CD14-positive monocyte (primary cell): ENCODE results near the gene BPIFB4. TPM values are rescaled to one million over a fixed set of nuclear protein-coding genes. Genes with fewer than 3 reads are reported as not detected.

Experiments used
- DNase-seq, 3 donors: peaks; one replicate each; pipeline ENCODE4 v3.0.0-alpha.2; 2011 to 2022
- H2AFZ ChIP-seq: 2 replicates; pipeline ENCODE4 v1.6.0; 2012; ENCODE audit warnings: mild to moderate bottlenecking, low read depth, low read length, inconsistent platforms; ENCODE audit not compliant: insufficient read depth, poor library complexity, severe bottlenecking
- H3K27ac ChIP-seq, 2 donors: 1 replicate in 1 of 2; 2 replicates in 1 of 2; pipeline ENCODE4 v1.5.1; 2012 to 2013; ENCODE audit warnings: low read length in 2 of 2, control low read depth in 1 of 2, inconsistent platforms in 1 of 2, low read depth in 1 of 2, mild to moderate bottlenecking in 1 of 2
- H3K27me3 ChIP-seq, 2 donors: one replicate each; pipeline versions ENCODE4 v1.6.0 to v1.6.1; 2011 to 2013; ENCODE audit warnings: low read length in 2 of 2; ENCODE audit not compliant: control insufficient read depth in 2 of 2, insufficient read depth in 2 of 2
- H3K36me3 ChIP-seq, 2 donors: replicated peaks in 1 of 2; 1 replicate in 1 of 2; 2 replicates in 1 of 2; pipeline versions ENCODE4 v1.5.1 to v1.6.1; 2012 to 2013; ENCODE audit warnings: low read length in 2 of 2, control low read depth in 1 of 2, inconsistent platforms in 1 of 2, mild to moderate bottlenecking in 1 of 2; ENCODE audit not compliant: insufficient read depth in 2 of 2, control insufficient read depth in 1 of 2
- H3K4me1 ChIP-seq, 2 donors: 1 replicate in 1 of 2; 2 replicates in 1 of 2; pipeline versions ENCODE4 v1.5.1 to v1.6.1; 2012 to 2013; ENCODE audit warnings: low read length in 2 of 2, control low read depth in 1 of 2, inconsistent platforms in 1 of 2, mild to moderate bottlenecking in 1 of 2, moderate library complexity in 1 of 2; ENCODE audit not compliant: insufficient read depth in 2 of 2, control insufficient read depth in 1 of 2
- H3K4me2 ChIP-seq: replicated peaks from 2 replicates; pipeline ENCODE3; 2012; ENCODE audit warnings: low read length, moderate library complexity, mild to moderate bottlenecking; ENCODE audit not compliant: poor library complexity, severe bottlenecking; ENCODE audit errors: extremely low read depth
- H3K4me3 ChIP-seq, 3 experiments: fragments of 200-600 bp in 1 of 3; sonication (generic) in 1 of 3; replicated peaks in 1 of 3; 1 replicate in 2 of 3; 2 replicates in 1 of 3; pipeline ENCODE4 v1.5.1; 2011 to 2013; ENCODE audit warnings: low read length in 3 of 3, mild to moderate bottlenecking in 3 of 3, control low read depth in 2 of 3, low read depth in 2 of 3, inconsistent platforms in 1 of 3, moderate library complexity in 1 of 3
- H3K79me2 ChIP-seq: 2 replicates; pipeline ENCODE4 v1.6.0; 2012; ENCODE audit warnings: mild to moderate bottlenecking, control low read depth, inconsistent platforms, low read length, moderate library complexity; ENCODE audit not compliant: insufficient read depth
- H3K9ac ChIP-seq: 2 replicates; pipeline ENCODE4 v1.6.0; 2017; ENCODE audit warnings: low read length, mild to moderate bottlenecking; ENCODE audit not compliant: insufficient read depth, poor library complexity, severe bottlenecking
- H3K9me3 ChIP-seq, 2 donors: replicated peaks in 1 of 2; 1 replicate in 1 of 2; 2 replicates in 1 of 2; pipeline versions ENCODE4 v1.5.1 to v1.6.1; 2012 to 2013; ENCODE audit warnings: low read length in 2 of 2, control low read depth in 1 of 2; ENCODE audit not compliant: control insufficient read depth in 1 of 2, insufficient read depth in 1 of 2
- H4K20me1 ChIP-seq: 2 replicates; pipeline ENCODE4 v1.6.0; 2012; ENCODE audit warnings: mild to moderate bottlenecking, low read length, control low read depth, moderate library complexity; ENCODE audit not compliant: insufficient read depth
- H3K27ac Mint-ChIP-seq, 7 donors: one replicate each; pipeline ENCODE4 v1.8.0; 2020; ENCODE audit warnings: mild to moderate bottlenecking in 7 of 7, mixed read lengths in 7 of 7, moderate library complexity in 6 of 7, inconsistent platforms in 2 of 7
- H3K27me3 Mint-ChIP-seq, 3 donors: one replicate each; pipeline ENCODE4 v1.8.0; 2021 to 2022; ENCODE audit warnings: low read depth in 3 of 3, mild to moderate bottlenecking in 3 of 3, mixed read lengths in 3 of 3, moderate library complexity in 3 of 3, inconsistent platforms in 1 of 3
- H3K36me3 Mint-ChIP-seq, 2 donors: one replicate each; pipeline ENCODE4 v1.8.0; 2020; ENCODE audit warnings: mixed read lengths in 2 of 2, inconsistent platforms in 1 of 2, mild to moderate bottlenecking in 1 of 2
- H3K4me1 Mint-ChIP-seq: one replicate; pipeline ENCODE4 v1.8.0; 2020; ENCODE audit warnings: mild to moderate bottlenecking, mixed read lengths
- H3K4me3 Mint-ChIP-seq, 2 donors: one replicate each; pipeline ENCODE4 v1.8.0; 2020; ENCODE audit warnings: mild to moderate bottlenecking in 2 of 2, mixed read lengths in 2 of 2, moderate library complexity in 1 of 2
- H3K9me3 Mint-ChIP-seq, 7 donors: one replicate each; pipeline ENCODE4 v1.8.0; 2020 to 2022; ENCODE audit warnings: mixed read lengths in 7 of 7, mild to moderate bottlenecking in 6 of 7, moderate library complexity in 6 of 7, inconsistent platforms in 2 of 7
- CTCF ChIP-seq: fragments of 200-600 bp; IDR thresholded peaks from one replicate; pipeline ENCODE4 v1.8.0; 2022; ENCODE audit warnings: antibody characterized with exemption, mild to moderate bottlenecking
- WGBS: methylation state at CpG from one replicate; pipeline ENCODE4 v1.1.5; 2013; ENCODE audit warnings: missing lambda C conversion rate; ENCODE audit not compliant: insufficient coverage; 5-methylcytosine and 5-hydroxymethylcytosine counted together
- intact Hi-C, 2 donors: fragments of 100-400 bp; cut with micrococcal nuclease; formaldehyde crosslinking; loops; one replicate each; pipeline versions ENCODE4 v1.15.0 to v1.15.1; 2023
- polyA plus RNA-seq, 3 donors: library from polyadenylated mRNA; depleted of rRNA in 1 of 3; unstranded in 2 of 3; stranded (reverse) in 1 of 3; fragments of 300-500 nt in 2 of 3; fragments of >200 nt in 1 of 3; fragmentation: Illumina TruSeq in 2 of 3; gene quantifications; 1 replicate in 2 of 3; 2 replicates in 1 of 3; pipeline ENCODE4 v1.2.3, GENCODE V29; 2012 to 2021

BPIFB4 gene
- polyA plus RNA-seq, 3 donors, result not detected

- H3K9me3 ChIP-seq, result no peaks in the 10 kb centered on the region
- no peak overlapping the region for H2AFZ ChIP-seq
- H3K79me2 ChIP-seq, result no peaks in the 10 kb centered on the region
- H4K20me1 ChIP-seq, result no peaks in the 10 kb centered on the region
- intact Hi-C loops, result no loop called here
- no peaks in the 10 kb centered on the region for H3K36me3 Mint-ChIP-seq
- H3K9ac ChIP-seq, result no peak overlapping the region
- H3K9me3 Mint-ChIP-seq, result peaks cover 0 to 7% (median 2%) of the 10 kb centered on the region in 7 donors
- H3K4me3 Mint-ChIP-seq, result no peak overlapping the region
- no peak overlapping the region for H3K4me2 ChIP-seq
- H3K4me1 ChIP-seq, result no peaks in the 10 kb centered on the region
- H3K27ac ChIP-seq, result no peak overlapping the region
- H3K27me3 Mint-ChIP-seq, result peaks cover 4 to 9% (median 7%) of the 10 kb centered on the region in 3 donors
- no peaks in the 10 kb centered on the region for H3K4me1 Mint-ChIP-seq
- H3K27me3 ChIP-seq, result no peaks in the 10 kb centered on the region
- H3K36me3 ChIP-seq, result no peaks in the 10 kb centered on the region
- H3K27ac Mint-ChIP-seq, result no peak overlapping the region
- TF ChIP-seq CTCF, result no peak
- DNase-seq, result no peak
- WGBS, result 60% methylated on average over 1 of the region's 6 CpGs
- no peak overlapping the region for H3K4me3 ChIP-seq
Measured at GRCh38 chr20:33125983-33126382, 46.5 kb downstream of the BPIFB4 start.

GRCh38 chr20:33127422-33128097 lies 48.1 kb downstream of the BPIFB4 start:
- DNase-seq, result no peak
- H3K9me3 ChIP-seq, result no peaks in the 10 kb centered on the region
- intact Hi-C loops, result no loop called here
- H3K4me1 Mint-ChIP-seq, result no peaks in the 10 kb centered on the region
- no peaks in the 10 kb centered on the region for H3K79me2 ChIP-seq
- no peaks in the 10 kb centered on the region for H3K27me3 ChIP-seq
- no peak overlapping the region for H3K9ac ChIP-seq
- no peak for TF ChIP-seq CTCF
- no peaks in the 10 kb centered on the region for H4K20me1 ChIP-seq
- no peak overlapping the region for H3K27ac ChIP-seq
- no peaks in the 10 kb centered on the region for H3K4me1 ChIP-seq
- H3K4me3 Mint-ChIP-seq, result no peak overlapping the region
- H3K36me3 ChIP-seq, result no peaks in the 10 kb centered on the region
- H3K27ac Mint-ChIP-seq, result no peak overlapping the region
- H2AFZ ChIP-seq, result no peak overlapping the region
- H3K27me3 Mint-ChIP-seq, result peaks cover 7% of the 10 kb centered on the region in 3 donors
- H3K4me2 ChIP-seq, result no peak overlapping the region
- H3K4me3 ChIP-seq, result no peak overlapping the region
- peaks cover 0 to 3% (median 0%) of the 10 kb centered on the region in 7 donors for H3K9me3 Mint-ChIP-seq
- 100% methylated on average over 1 of the region's 4 CpGs for WGBS
- H3K36me3 Mint-ChIP-seq, result no peaks in the 10 kb centered on the region
